ENCODE results near the gene CD2. TPM values are rescaled to one million over a fixed set of nuclear protein-coding genes. Genes with fewer than 3 reads are reported as not detected.

Gene CD2
- total and polyA plus RNA-seq, 2 of the 8 experiments (the other 6 are each of a cell fraction or from before 2014, with no cell fraction given), result not detected

- H3K14ac ChIP-seq (ENCODE audit: insufficient read length), result no peak overlapping the region
- ChIA-PET CTCF (ENCODE audit: partially characterized antibody) (interaction anchor here (1.0 to 4.8 kb wide), 4 partner anchors 7 to 181 kb away, joined by 3 to 79 read pairs (median 47); no protein-coding TSS in a partner anchor), POLR2A (ENCODE audit: partially characterized antibody) (no interaction called here)
- H2AFZ ChIP-seq (ENCODE audit: low read length), result no peak overlapping the region
- 87% methylated on average over 6 of the region's 6 CpGs; no CpG with 5 or more reads in 1 of the 2 experiments for WGBS, 2 experiments (ENCODE audit: extremely low coverage in 1 of 2, insufficient coverage in 1 of 2, insufficient read length in 1 of 2, insufficient replicate concordance in 2 of 2, low coverage in 1 of 2, low lambda C conversion rate in 2 of 2, missing lambda C conversion rate in 1 of 2)
- H2BK20ac ChIP-seq (ENCODE audit: low read length), result no peak overlapping the region
- no peak overlapping the region for H3K23ac ChIP-seq (ENCODE audit: insufficient read length)
- H4K8ac ChIP-seq (ENCODE audit: extremely low read depth, insufficient read depth, low read length), result no peak overlapping the region
- H3K23me2 ChIP-seq (ENCODE audit: low read depth, low read length), result no peaks in the 10 kb centered on the region
- H4K5ac ChIP-seq (ENCODE audit: insufficient read length, low read depth, low read length), result no peak overlapping the region
- H4K91ac ChIP-seq (replicated peaks; ENCODE audit: insufficient read length, low read length), result no peak overlapping the region
- H3K4me3 ChIP-seq (ENCODE audit: extremely low read depth in 1 of 4, insufficient read depth in 2 of 4, low read depth in 3 of 4, low read length in 4 of 4), result no peak overlapping the region
- no peak overlapping the region for H2BK12ac ChIP-seq (ENCODE audit: low read depth, low read length)
- H2BK15ac ChIP-seq (ENCODE audit: low read length), result no peak overlapping the region
- H3K18ac ChIP-seq (ENCODE audit: extremely low read depth, low read length), result no peak overlapping the region
- DNase-seq (ENCODE audit: low read depth in 1 of 2, low spot score in 2 of 2), result no peak
- no peaks in the 10 kb centered on the region for H3K79me2 ChIP-seq (ENCODE audit: control insufficient read depth in 1 of 2, insufficient read depth in 2 of 2, low read length in 2 of 2)
- no peaks in the 10 kb centered on the region for H3K36me3 ChIP-seq (ENCODE audit: control insufficient read depth in 2 of 4, insufficient read depth in 4 of 4, low read length in 3 of 4)
- H3K27ac ChIP-seq (ENCODE audit: low read depth, low read length), result no peak overlapping the region
- no peak overlapping the region for H3K4me2 ChIP-seq (ENCODE audit: insufficient read depth in 1 of 2, low read depth in 2 of 2, low read length in 2 of 2)
- H3K56ac ChIP-seq (replicated peaks; ENCODE audit: insufficient read length, low read depth, low read length), result no peak overlapping the region
- H2BK120ac ChIP-seq (replicated peaks; ENCODE audit: low read depth, low read length), result no peak overlapping the region
- H3K9me3 ChIP-seq (ENCODE audit: insufficient read depth in 2 of 2, low read depth in 1 of 2, low read length in 1 of 2), result peaks cover 24 to 28% of the 10 kb centered on the region in 2 experiments
- H3K4me1 ChIP-seq (replicated peaks in 1 of 4; ENCODE audit: control insufficient read depth in 3 of 4, insufficient read depth in 4 of 4, low read length in 3 of 4), result no peaks in the 10 kb centered on the region
- H2BK5ac ChIP-seq (ENCODE audit: low read depth, low read length), result no peak overlapping the region
- no peaks in the 10 kb centered on the region for H3K79me1 ChIP-seq (ENCODE audit: low read depth, low read length)
- H3K27me3 ChIP-seq (replicated peaks in 1 of 4; ENCODE audit: control insufficient read depth in 3 of 4, extremely low read depth in 1 of 4, insufficient read depth in 3 of 4, low read length in 3 of 4), result peaks cover 0 to 2% (median 0%) of the 10 kb centered on the region in 4 experiments; a peak in 1 of 7 replicates
- no peak overlapping the region for H3K4ac ChIP-seq (replicated peaks; ENCODE audit: insufficient read length, low read depth, low read length)
- H2AK5ac ChIP-seq (ENCODE audit: low read depth, low read length), result no peak overlapping the region
- FAIRE-seq, result no peak
- H4K20me1 ChIP-seq (replicated peaks in 1 of 2; ENCODE audit: control insufficient read depth in 1 of 2, insufficient read depth in 2 of 2, low read length in 2 of 2), result no peaks in the 10 kb centered on the region
- H3K9ac ChIP-seq (replicated peaks in 1 of 4; ENCODE audit: extremely low read depth in 1 of 4, low read depth in 3 of 4, low read length in 3 of 4), result no peak overlapping the region
- TF ChIP-seq POU5F1 (IDR thresholded peaks at IDR 0.05; ENCODE audit: low read depth, low read length), result no peak
- no peak for TF ChIP-seq MAX (IDR thresholded peaks at IDR 0.05)
- no peak for TF ChIP-seq POLR2A (IDR thresholded peaks at IDR 0.05; ENCODE audit: control extremely low read depth in 1 of 2, low read depth in 2 of 2, low read length in 2 of 2)
- no peak for TF ChIP-seq RFX5 (IDR thresholded peaks at IDR 0.05; ENCODE audit: borderline replicate concordance, low read depth, low read length)
- no peak for TF ChIP-seq TAF1 (IDR thresholded peaks at IDR 0.05; ENCODE audit: low read depth, low read length)
- no peak for TF ChIP-seq KDM5A (IDR thresholded peaks at IDR 0.05; ENCODE audit: low read length)
- no peak for TF ChIP-seq RXRA (IDR thresholded peaks at IDR 0.05; ENCODE audit: insufficient read depth, low read depth, low read length)
- no peak for TF ChIP-seq BCL11A (IDR thresholded peaks at IDR 0.05; ENCODE audit: low read depth in 2 of 2, low read length in 2 of 2)
- no peak for TF ChIP-seq SIX5 (IDR thresholded peaks at IDR 0.05; ENCODE audit: low read depth, low read length)
- TF ChIP-seq RBBP5 (IDR thresholded peaks at IDR 0.05; ENCODE audit: borderline replicate concordance, low read depth, low read length), result no peak
- TF ChIP-seq SP1 (IDR thresholded peaks at IDR 0.05; ENCODE audit: low read depth, low read length), result no peak
- no peak for TF ChIP-seq ASH2L (IDR thresholded peaks at IDR 0.05; ENCODE audit: low read length)
- no peak for TF ChIP-seq USF2 (IDR thresholded peaks at IDR 0.05; ENCODE audit: low read length)
- TF ChIP-seq JUN (IDR thresholded peaks at IDR 0.05; ENCODE audit: low read depth, low read length), result no peak
These were observed 13.9 kb upstream of the CD2 start for GRCh38 chr1:116740296-116740695.

Data from H1 (cell line).